Stimulated activated CD8-positive, alpha-beta memory T cell treated with anti-CD3 and anti-CD28 coated beads, Interleukin-15, amount 100 ng/mL, for 48 hours (primary cell): ENCODE measurements around the gene FER.
"Not testable (repeated sequence)": the region's sequence is repeated elsewhere in the genome, so short reads cannot be mapped to it uniquely, and the experiment has no call there.

Experiments used
- DNase-seq, 2 donors: peaks; one replicate each; pipeline ENCODE4 v3.0.0-alpha.2; 2020; ENCODE audit warnings: low read depth in 2 of 2

Gene FER

GRCh38 chr5:108881133-108881532, 133.4 kb downstream of the FER start:
- no peak for DNase-seq

GRCh38 chr5:108884736-108885135, 137.0 kb downstream of the FER start:
- no peak for DNase-seq

DNA sequence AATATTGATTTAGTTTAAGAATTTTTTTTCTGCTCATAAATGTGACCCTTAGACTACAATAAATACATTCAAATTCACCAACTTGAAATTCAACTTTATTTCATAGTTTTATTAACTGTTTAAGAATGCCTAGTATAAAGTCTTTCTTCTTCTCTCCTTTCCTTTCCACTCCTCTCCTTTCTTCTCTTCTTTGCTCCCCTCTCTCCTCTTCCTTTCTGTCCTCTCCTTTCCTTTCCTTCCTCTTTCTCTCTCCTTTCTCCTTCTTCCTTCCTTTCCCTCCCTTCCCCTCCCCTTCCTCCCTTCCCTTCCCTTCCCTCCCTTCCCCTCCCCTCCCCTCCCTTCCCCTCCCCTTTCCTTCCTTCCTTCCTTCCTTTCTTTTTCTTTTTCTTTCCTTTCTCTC, 150.6 kb downstream of the FER start:
- no peak for DNase-seq

- no peak for DNase-seq
Observed at GRCh38 chr5:108898707-108899106, 151.0 kb downstream of the FER start.

DNA sequence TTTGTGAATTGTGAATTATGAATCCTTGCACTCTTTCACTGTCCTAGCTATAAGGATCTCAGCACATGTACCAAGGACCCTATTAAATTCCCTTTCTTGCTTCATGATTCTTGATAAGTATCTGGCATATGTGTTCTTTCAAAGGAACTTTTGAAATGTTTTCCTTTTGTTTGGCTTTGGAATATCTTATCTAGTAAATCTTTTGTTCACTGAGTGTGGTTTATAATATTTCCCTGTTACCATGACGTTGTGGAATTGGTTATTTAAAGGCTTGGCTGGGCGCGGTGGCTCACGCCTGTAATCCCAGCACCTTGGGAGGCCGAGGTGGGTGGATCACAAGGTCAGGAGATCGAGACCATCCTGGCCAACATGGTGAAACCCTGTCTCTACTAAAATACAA, 151.5 kb downstream of the FER start:
- DNase-seq, result not testable (repeated sequence)

DNA sequence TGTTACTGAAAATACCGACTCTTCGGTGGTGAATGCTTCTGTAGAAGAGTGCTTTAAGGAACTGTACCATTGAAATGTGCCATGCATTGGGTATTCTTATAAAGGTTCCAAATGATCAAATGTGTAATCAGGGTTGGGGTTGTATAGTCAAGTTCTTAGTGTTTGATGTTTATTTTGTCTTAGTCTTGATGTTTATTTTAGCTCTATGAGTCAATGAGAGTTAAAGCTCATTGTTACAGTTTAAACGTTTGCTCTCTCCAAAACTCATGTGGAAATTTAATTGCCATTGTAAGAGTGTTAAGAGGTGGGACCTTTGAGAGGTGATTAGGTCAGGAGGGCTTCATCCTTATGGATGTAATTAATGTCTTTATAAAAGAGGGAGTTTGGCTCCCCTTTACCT, 153.0 kb downstream of the FER start:
- no peak for DNase-seq

DNA sequence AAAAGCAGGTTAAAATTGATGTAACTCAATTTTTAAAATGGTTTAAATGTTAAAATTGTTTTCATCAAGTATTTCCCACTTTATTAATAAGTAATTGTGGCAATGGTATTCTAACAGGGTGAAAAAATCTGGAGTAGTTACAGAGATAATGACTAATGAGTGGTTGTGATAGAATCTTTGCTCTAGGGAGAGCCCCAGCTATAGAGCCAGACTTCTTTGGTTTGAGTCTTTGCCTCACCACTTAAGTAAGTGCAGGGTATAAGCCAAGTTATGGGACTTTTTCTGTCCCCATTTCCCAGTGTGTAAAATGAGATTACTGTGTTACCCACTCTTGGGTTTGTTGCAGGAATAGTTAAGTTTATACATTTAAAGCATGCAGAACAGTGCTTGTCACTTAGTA, 158.1 kb downstream of the FER start:
- DNase-seq, result no peak

DNA sequence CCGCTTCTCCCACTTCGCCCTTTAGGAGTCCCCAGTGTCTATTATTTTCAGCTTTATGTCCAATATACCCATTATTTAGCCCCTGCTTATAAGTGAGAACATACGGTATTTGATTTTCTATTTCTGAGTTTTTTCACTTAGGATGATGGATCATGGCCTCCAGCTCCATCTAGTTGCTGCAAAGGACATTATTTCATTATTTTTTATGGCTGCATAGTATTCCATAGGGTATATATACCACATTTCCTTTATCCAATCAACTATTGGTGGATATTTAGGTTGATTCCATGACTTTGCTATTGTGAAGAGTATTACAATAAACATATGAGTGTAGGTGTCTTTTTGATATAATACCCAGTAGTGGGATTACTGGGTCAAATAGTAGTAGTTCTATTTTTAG, 162.9 kb downstream of the FER start:
- DNase-seq, result no peak

GRCh38 chr5:108911055-108911454, 163.4 kb downstream of the FER start:
- DNase-seq, result no peak

DNA sequence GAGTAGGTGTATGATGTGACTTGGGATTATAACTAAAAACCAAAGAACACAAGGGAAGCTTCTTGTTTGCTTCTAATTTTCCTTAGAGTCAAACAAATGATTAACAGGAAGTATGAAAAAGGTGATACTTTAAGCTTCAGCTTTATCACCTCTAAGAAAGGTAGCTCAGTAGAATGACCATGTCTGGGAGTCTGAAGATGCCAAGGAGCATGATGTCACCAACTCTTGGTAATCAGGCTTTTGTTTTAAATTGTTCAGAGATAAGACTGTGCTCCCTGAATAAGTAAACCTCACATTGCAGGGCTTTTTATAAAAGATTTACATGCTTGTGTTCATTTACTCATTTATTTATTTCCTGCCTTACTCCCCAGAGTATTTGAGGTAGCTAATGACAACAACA, 169.9 kb downstream of the FER start:
- no peak for DNase-seq

GRCh38 chr5:108919591-108920326, 172.1 kb downstream of the FER start:
- no peak for DNase-seq

DNA sequence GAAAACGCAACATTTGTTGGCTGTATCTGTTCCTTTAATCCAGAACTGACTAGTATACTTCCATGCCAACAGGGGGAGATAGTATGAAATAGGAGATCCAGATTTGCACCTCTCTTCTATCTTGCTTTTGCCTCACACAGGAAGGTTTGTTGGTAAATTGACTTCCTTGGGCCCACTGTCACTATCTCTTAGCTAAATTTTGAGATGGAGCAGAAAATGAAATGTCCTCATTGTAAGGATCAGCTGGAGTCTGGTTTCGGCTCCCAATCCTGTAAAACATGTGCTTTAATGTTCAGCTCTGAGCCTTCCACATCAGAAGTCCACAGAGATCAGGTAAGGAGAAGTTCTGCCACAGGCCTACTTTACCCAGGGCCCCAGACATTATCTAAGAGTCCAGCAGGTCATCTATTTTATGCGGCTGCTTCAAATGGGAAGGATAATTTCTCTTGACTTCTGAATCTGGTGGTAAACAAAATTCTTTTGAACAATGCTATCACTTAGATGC, 176.8 kb downstream of the FER start:
- no peak for DNase-seq

GRCh38 chr5:108925073-108925472, 177.4 kb downstream of the FER start:
- no peak for DNase-seq

DNA sequence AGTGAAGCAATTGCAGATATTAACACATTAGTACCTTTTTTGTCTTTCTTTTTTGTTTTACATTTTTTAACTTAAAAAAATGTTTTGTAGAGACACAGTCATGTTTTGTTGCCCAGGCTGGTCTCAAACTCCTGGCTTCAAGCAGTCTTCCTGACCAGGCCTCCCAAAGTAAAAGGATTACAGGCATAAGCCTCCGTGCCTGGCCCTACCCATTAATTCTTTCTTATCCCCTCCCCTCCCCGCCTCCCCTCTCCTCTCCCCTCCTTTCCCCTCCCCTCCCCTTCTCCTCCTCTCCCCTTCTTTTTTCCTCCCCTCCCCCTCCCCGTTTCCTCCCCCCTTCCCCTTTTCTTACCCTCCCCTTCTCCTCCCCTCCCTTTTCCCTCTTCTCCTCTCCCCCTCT, 182.4 kb downstream of the FER start:
- no peak for DNase-seq

DNA sequence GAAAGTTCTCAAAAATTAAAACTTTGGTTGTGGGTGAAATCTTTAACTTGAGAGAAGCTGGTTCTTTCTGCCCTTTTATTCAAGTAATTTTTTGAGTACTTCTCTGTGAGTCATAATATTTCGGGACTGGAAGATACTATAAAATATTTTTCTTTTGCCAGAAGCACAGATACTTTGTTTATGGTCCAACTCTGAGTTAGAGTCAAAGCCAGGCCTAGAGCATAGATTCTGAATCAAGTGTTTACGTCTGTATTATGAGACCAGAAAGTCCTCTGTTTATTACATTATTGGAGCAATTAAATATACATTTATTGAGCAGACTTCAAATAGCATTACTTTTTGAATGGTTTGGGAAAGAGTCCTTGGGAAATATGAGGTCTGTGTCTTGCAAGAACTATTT, 187.9 kb downstream of the FER start:
- no peak for DNase-seq

DNA sequence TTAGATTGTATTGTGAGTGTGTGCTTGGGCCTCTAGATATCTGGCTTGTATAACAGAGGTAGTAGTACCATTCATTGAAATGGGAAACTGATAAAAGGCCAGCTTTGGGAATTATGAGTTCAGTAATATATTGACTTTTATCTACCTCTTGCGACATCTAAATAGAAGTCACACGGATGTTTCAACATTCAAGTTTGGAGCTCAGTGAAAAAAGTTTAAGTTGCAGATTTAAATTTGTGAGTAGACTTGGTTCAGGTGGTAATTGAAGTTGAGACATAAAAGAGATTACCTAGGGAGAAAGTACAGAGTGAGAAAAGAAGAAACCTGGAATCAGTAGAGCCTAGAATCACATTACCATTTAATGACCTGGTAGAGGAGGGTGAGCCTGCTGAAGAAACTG, 189.5 kb downstream of the FER start:
- DNase-seq, result no peak

DNA sequence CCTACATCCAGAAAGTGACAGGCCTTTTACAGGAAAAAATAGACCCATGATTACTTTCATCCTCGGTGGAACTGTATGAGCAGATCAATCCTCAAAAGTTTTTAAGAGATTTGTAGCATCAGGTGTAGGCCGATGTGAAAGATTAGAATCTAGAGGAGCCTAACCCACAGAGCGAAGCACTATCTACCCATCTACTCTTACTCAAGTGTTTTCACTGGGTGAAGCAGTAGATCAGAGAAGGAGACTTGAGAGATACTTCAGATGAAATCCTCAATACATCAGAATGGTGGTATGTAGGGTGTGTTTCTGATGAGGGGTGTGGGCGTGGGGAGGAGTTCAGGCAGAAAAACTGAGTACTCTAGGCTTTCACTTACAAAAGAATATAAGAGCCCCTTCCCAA, 192.8 kb downstream of the FER start:
- no peak for DNase-seq

DNA sequence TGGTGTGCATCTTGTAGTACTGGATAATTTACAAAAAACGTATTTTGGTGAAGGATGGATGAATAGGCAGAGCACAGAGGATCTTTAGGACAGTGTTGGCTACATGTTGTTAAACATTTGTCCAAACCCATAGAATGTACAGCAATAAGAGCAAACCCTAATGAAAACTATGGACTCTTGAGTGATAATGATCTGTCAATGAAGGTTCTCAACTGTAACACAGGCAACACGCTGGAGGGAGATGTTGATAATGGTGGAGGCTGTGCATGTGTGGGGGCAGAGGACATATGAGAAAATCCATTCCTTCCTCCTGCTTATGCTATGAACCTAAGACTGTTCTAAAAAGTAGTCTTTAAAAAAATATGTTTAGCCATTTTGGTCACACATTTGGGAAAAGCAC, 194.0 kb downstream of the FER start:
- DNase-seq, result no peak

- DNase-seq, result no peak
Observed at GRCh38 chr5:108942701-108943100, 195.0 kb downstream of the FER start.

- DNase-seq, result no peak
Observed at GRCh38 chr5:108945094-108945493, 197.4 kb downstream of the FER start.

DNA sequence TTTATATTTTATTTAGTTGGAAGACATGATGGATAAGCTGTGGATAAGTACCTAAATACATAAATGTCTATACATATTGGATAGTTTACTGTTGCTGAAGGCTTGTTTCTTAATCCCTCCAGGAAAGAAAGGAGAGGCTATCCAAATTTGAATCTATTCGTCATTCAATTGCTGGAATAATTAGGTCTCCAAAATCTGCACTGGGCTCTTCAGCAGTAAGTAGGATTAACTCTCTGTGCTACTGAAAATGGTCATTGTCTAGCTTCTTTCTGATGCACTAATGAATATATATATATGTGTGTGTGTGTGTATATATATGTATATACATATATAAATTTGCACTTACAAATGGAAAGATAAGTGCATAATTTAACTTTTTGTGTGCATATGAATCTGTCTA, 198.3 kb downstream of the FER start:
- no peak for DNase-seq

GRCh38 chr5:108947164-108947563, 199.5 kb downstream of the FER start:
- no peak for DNase-seq

GRCh38 chr5:108950276-108950675, 202.6 kb downstream of the FER start:
- no peak for DNase-seq

DNA sequence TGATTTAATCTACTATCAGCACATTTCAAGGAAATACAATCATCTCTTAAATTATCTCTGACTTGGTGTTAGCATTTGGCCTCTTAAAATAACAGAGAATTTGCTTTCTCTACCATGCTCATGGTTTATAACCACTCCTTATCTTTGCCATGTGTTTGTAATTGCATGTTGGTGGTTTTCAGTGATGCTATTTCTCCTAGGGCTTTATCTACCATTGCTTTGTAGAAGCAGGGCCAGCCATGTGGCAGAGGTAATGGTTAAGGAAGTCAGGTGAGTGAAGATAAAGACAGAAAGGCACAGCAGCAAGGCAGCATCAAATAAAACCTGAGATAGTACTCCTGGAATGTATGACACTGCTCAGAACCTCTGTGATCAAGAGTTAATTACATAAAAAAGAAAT, 206.2 kb downstream of the FER start:
- no peak for DNase-seq
